ENCODE measurements around the gene GPHN.

Gene GPHN

DNA sequence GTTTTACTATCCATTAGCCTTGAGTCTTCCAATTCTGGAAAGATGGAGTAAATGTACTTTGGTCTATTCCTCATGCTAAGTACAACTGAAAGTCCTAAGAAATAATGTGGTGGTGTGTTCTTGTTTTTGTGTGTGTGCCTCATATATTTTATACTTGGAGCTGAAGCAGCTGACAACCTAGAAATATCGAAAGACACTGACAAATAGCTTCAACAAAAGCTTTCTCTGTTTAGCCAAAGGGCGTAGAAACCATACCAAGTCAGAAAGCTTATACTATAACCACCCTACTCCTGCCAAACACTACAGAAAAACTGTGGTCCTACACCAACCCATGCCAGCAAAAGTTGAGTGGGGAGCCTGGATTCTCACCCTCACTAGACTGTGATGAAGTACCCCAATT, 188.4 kb downstream of the GPHN start:
- TF ChIP-seq, protein P1, sequence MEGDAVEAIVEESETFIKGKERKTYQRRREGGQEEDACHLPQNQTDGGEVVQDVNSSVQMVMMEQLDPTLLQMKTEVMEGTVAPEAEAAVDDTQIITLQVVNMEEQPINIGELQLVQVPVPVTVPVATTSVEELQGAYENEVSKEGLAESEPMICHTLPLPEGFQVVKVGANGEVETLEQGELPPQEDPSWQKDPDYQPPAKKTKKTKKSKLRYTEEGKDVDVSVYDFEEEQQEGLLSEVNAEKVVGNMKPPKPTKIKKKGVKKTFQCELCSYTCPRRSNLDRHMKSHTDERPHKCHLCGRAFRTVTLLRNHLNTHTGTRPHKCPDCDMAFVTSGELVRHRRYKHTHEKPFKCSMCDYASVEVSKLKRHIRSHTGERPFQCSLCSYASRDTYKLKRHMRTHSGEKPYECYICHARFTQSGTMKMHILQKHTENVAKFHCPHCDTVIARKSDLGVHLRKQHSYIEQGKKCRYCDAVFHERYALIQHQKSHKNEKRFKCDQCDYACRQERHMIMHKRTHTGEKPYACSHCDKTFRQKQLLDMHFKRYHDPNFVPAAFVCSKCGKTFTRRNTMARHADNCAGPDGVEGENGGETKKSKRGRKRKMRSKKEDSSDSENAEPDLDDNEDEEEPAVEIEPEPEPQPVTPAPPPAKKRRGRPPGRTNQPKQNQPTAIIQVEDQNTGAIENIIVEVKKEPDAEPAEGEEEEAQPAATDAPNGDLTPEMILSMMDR (IDR thresholded peaks at IDR 0.05), result no peak

DNA sequence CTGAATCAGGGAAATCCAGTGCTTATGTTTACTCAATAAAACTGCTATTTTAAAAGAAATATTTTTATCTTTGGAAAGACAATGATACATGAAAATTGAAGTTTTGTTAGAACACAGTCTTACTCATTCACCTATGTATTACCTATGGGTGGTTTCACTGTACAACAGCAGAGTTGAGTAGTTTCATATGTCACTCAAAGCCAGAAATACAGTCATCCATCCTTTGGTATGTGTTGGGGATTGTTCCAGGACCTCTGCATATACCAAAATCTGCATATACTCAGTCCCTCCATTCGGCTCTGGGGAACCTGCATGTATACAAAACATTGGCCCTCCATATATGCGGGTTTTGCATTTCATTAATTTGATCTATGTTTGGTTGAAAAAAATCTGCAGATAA, 190.6 kb downstream of the GPHN start:
- TF ChIP-seq, protein P1 (IDR thresholded peaks at IDR 0.05), result no peak

DNA sequence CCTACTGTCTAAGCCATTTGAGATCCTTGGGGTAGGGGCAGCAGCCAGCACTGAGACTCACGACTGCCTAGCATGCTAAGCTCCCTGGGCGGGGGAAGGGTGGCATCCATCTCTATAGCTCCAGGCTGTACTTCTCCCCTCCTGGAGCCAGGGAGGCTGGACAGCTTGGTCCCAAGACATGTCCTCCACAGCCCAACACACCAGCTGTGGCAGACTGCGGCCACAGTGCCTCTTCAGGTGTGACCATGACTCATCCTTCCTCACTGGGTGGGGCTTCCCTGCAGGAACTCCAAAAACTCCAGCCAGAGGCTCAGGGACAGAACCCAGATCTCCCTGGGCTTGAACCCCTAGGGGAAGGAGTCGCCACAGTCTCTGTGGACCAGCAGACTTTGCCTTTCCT, 193.9 kb downstream of the GPHN start:
- TF ChIP-seq, protein P1 (IDR thresholded peaks at IDR 0.05), result no peak

DNA sequence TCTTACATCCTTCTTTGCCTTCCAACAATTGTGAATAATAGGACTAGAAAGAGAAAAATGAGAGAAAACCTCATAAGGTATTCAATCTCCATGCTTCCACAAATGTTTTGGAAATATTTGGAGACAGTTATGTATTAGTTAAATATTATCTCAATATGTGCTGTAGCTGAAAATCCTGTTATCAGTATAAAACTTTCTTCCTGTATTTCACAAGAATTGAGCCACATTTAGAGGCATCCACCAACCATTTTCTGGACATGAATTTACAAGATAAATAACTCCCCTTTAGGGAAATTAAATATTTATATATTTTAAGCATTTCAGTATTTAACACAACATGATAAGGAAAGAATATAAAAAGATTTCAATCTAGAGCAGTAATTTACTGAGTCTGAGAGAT, 200.3 kb downstream of the GPHN start:
- TF ChIP-seq, protein P1 (IDR thresholded peaks at IDR 0.05), result no peak

DNA sequence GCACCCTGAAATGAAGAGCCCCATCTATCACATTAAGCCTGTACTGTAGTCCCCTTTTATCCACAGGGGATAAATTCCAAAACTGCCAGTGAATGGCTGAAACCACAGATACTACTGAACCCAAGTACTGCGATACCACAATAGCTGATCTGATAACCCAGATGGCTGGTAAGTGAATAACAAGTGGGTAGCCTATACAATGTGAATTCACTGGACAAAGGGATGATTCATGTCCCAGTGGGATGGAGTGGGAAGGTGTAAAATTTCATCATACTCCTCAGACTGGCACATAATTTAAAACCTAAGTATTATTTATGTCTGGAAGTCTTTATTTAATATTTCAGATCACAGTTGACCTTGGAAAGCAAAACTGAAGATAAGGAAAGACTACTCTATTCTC, 201.3 kb downstream of the GPHN start:
- TF ChIP-seq, protein P1 (IDR thresholded peaks at IDR 0.05), result no peak

DNA sequence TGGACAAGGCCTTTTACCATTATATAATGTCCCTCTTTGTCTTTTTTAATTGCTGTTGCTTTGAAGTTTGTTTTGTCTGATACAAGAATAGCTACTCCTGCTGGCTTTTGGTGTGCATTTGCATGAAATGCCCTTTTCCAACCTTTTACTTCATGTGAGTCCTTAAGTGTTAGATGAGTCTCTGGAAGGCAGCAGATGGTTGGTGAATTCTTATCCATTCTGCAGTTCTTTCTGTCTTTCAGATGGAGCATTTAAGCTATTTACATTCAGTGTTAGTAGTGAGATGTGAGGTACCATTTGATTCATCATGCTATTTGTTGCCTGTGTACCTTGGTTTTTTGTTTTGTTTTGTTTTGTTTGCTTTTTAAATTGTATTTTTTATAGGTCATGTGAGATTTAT, 208.3 kb downstream of the GPHN start:
- TF ChIP-seq, protein P1 (IDR thresholded peaks at IDR 0.05), result no peak

DNA sequence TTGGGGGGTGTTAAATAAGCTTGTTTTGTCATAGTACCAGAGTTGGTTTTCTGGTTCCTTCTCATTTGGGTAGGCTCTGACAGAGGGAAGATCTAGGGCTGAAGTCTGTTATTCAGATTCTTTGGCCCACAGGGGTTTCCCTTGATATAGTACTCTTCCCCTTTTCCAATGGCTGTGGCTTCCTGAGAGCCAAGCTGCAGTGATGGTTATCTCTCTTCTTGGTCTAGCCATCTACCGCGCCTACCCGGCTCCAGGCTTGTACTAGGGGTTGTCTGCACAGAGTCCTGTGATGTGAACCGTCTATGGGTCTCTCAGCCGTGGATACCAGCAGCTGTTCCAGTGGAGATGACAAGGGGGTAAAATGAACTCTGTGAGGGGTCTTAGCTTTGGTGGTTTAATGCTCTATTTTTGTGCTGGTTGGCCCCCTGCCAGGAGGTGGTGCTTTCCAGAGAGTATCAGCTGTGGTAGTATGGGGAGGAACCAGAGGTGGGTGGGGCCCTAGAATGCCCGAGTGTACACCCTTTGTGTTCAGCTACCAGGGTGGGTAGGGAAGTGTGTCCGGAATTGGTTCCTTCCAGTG, 209.7 kb downstream of the GPHN start:
- TF ChIP-seq, protein P1 (IDR thresholded peaks at IDR 0.05), result no peak

DNA sequence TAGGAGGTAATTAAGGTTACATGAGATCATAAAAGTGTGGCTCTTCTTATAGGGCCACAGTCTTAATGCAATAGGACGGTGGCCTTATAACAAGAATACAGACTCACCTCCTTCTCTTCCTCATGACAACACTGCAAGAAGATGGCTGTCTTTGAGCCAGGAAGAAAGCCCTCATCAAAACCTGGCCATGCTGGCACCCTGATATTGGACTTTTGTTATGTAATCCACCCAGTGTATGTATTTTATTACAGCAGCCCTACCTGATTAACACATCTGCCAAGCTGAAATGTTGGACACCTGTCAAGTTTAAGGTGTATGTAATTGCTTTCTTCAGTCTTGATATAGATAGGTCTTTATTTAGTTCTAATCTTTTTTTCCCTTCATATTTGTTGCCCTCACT, 217.0 kb downstream of the GPHN start:
- TF ChIP-seq, protein P1 (IDR thresholded peaks at IDR 0.05), result no peak
